Inflammatory macrophage treated with lipopolysaccharide for 4 hours (primary cell): ENCODE measurements around the gene RPL14.
A peak's percentile ranks its signal among the peaks of the same experiment; 100 is the strongest.

Experiments
- DNase-seq: peaks from one replicate; pipeline ENCODE4 v3.0.0-alpha.2; 2020

RPL14 gene

DNA sequence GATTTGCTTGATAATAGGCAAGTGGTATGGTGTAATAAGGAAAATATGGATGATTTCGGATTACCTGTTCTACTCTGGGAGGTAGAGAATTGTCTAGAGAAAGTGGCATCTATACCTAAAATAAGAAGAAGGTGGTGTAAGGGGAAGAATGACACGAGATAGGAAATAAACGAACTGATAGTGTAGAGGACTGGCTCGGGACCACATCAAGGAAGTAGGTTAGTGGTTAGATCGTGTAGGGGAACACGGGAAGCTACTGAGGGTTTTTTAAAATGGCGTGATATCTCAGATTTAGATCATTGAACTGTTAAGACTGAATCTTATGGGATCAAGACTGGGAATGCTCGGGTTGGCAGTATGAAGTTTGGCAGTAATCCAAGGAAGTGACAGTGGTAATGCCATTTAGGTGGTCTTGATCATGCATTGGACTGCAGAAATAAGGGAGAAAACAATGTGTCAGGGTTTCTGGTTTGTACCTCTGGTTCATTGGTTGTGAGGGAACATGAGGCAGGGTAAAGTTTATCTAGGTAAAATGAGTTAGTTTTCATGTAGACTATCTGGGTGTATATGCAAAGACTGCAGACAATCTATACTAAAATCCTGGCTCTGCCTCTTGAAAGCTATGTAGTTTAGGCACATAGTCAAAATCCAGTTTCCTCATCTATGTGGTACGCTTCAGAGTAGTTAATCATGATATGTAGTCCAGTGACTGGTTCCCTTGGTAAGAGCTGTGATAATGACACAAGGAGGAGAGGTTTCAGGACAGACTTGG lies 7.4 kb downstream of the RPL14 start:
- no peak for DNase-seq

DNA sequence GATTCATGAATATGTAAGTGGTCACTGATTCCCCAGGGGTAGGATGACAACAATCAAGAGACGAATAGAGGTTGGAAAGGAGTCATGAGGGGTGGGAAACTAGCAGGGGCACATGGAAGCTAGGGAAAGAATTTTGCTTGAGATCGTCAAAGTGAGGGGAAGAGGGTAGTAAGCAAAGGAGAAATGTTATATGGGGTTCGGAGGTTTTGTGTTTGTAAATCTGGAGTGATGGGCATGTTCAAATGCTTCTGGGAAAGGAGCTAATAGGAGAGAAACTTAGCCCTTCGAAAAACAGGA lies 7.9 kb downstream of the RPL14 start:
- no peak for DNase-seq

DNA sequence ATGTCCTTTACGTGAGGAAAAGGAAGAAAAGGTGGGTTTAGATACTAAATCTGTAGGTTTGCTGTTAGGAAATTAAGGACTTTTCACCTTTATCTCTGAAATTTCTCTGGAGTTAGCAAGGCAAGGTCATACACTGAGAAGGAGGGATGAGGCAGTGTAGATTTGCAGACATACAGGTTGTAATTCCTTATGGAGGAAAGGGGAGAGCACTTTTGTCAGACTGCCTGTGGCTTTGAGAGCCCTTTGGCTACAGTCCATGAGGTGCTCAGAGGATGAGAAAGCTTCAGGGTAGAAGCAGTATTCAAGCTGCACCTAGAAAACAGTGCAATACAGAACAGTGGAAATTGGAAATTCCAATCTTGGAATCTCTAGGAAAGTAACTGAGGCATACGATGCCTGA lies 8.3 kb downstream of the RPL14 start:
- no peak for DNase-seq

- no peak for DNase-seq
These were observed 10.9 kb downstream of the RPL14 start for GRCh38 chr3:40468018-40468417.

- DNase-seq = no peak
These were observed 13.6 kb downstream of the RPL14 start for GRCh38 chr3:40470701-40471100.

GRCh38 chr3:40476478-40477470 lies 19.6 kb downstream of the RPL14 start, which contains the start of gene ZNF619:
TSS of gene ZNF619 (plus strand) at chr3:40477122. CDS start at chr3:40477980, 858 bp downstream.
- peak; percentile 78 for DNase-seq

DNA sequence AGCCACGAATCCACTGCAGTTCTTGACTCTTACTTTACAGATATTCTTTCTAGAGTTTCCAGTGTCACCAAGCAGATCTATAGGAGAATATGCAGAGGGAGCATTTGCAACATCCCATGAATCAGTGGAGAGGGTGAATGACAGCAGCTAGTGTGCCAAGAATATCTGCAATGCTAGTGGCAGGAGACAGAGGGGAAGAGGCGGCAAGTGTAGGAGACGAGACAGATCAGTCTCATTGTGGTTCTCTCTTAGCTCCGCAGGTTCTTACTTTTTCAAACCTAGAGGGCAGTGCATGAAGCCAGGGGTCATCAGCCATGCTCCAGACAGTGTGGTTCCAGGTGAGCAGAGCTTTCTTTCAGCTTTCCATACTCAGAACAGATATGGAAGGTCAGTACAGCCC lies 20.5 kb downstream of the RPL14 start:
- peak; percentile 60 for DNase-seq

- no peak for DNase-seq
These were observed 30.0 kb downstream of the RPL14 start for GRCh38 chr3:40487172-40487571.

- no peak for DNase-seq
These were observed 33.8 kb downstream of the RPL14 start for GRCh38 chr3:40490916-40491315.

DNA sequence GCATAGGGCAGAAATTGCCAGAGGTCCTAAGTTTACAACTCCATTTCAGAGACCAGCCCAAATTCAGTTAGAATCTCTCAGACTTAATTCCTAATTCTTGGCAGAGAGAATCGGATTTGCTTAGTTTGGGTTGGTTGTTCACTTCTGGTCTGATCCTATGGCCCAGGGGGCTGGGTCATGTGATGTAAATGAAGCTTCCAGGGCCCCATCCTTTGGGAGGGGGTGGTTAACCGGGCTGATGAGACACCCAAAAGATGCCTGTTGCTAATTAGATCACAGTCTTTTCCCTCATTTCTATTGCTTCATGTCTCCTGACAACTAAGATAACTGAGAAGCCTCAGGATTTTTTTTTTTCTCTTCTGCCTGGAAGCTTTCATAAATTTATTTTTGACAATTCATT lies 37.6 kb downstream of the RPL14 start:
- no peak for DNase-seq

- DNase-seq = no peak
These were observed 40.1 kb downstream of the RPL14 start for GRCh38 chr3:40497288-40497687.

DNA sequence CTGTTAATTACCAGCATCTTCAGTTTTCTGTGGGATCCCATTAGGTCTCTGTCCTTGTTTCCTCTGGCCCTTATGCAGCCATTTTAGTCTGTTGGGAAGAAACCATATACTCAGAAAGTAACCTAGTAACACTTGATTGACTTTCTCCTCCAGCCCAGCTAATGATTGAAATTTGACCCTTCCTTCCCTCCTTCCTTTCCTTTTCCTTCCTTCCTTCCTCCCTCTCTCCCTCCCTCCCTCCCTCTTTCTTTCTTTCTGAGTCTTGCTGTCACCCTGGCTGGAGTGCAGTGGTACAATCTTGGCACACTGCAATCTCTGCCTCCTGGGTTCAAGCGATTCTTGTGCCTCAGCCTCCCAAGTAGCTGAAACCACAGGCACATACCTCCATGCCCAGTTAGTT lies 42.8 kb downstream of the RPL14 start:
- DNase-seq = no peak

GRCh38 chr3:40502034-40502433 lies 44.9 kb downstream of the RPL14 start:
- no peak for DNase-seq

DNA sequence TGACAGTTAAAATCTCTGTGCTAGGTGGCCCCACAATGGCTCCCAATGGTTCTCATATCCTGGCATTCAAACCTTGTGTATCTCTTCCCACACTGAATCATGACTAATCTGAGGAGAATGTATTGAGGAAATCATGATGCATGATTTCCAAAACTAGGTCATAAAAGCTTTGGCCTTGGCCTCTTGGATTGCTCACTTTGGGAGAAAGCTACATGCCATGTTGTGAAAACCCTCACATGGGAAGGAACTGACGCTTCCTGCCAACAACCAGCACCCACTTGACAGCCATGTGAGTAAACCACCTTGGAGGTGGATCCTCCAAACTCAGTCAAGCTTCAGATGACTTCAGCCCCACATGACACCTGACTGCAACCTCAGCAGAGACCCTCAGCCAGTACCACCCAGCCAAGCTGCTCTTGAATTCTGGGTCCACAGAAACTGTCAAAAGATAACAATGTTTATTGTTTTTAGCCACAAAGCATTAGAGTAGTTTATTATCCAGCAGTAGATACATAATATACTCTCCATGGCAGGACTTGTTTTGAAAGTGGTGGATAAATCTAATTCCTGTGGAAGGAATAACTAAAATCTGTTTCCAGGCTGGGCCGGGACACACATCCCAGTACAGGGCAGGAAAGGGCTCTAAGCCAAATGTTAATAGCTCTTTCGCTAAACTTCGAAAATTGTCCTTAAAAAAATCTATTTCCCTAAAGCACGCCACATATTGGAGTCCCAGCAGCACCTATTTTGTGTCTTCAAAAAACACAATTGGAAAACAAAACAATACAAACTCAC lies 47.7 kb downstream of the RPL14 start:
- peak; percentile 84 for DNase-seq

DNA sequence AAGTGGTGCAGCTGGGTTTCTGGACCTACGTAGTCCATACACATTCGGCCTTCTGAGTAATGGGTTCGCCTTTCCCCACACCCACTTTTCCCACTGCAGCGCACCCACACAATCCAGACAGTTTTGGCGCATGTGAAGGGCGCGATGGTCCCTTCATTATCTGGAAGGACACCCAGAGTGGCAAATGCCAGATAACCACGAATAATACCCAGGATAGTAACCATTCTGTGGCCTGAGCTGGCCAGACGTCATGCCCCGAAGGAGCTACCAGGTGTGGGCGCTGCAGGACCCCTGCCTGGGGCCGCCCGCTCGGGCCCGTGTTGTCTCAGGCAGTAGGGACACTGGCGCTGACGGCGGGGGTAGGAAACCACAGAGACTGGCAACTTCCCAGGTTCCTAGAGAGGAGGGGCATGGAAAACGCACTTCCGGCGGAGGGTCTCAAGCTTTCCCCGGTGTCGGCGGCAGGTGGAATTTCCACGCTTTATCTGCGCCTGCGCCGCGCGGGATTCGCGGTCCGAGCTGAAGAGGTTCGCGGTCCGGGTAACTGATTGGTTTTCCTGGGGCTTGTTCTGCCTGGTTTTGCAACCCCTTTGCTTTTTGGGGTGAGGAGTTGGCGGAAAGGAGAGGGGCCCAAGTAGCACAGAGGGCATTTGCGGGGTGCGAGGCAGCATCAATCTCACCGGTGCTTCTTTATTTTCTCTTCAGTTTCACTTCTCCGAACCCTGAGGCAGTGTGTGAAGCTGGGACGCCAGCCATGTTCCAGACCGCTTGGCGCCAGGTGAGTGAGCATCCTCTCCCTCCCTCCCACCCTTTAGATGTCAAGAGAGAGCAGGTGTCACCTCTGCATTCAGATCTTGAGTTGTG lies 48.7 kb downstream of the RPL14 start, which contains the start of gene ZNF620:
Gene ZNF620 (plus strand): TSS at position 441 of the 864 bp plus-strand sequence. CDS start 314 bp downstream, at position 755.
- DNase-seq = peak; percentile 35

DNA sequence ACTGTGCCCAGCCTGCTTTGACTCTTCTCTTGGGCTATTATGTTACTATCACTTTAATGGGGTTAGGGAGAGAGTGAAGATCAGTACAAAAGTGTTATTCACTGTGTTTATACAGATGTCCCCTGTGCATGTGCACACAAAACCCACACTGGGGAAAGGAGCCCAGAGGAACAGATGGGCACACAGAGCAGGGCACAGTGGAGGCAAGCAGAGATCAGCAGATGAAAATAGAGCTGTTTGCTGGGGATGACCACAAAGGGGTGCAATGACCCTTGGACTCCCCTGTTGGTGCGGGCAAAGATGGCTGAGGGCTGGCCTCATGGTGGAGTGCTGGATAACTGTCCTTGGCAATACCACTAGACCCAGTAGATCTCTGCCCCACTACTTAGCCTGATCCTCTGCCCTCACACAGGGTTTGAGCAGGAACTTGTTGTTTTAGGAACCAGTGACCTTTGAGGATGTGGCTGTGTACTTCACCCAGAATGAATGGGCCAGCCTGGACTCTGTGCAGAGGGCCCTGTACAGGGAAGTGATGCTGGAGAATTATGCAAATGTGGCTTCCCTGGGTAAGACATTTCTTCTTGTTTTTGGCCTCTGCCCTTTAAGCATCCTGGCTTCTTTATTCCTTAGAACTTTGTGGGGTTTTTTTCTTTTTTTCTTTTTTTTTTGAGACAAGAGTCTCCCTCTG lies 54.0 kb downstream of the RPL14 start:
- DNase-seq = peak; percentile 36

GRCh38 chr3:40516201-40516600 lies 59.1 kb downstream of the RPL14 start:
- no peak for DNase-seq

DNA sequence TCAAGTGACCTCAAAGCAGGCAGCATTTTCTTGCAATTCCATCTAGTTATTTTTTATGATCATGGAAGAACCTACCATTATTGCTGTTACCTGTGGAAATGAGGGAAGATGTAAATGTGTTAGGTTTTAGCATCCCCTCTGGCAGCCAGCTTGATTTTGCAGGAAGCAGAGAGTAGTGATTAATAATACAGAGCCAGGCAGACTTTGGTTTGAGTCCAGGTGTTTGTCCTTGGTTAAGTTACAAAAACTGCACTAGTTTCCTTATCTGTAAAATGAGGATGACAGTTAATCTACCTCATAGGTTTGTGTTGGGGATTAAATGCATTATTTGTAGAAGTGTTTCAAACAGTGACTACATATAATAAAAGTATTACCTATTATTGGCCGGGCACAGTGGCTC lies 60.9 kb downstream of the RPL14 start:
- no peak for DNase-seq
